GM12801 (cell line): ENCODE measurements around the gene TTC13.

Experiments
- TF ChIP-seq, protein P1 (sequence below): IDR thresholded peaks from one replicate; pipeline ENCODE4 v1.5.1; 2011; ENCODE audit warnings: control low read depth; ENCODE audit not compliant: insufficient read length; ENCODE audit errors: extremely low read depth

The TTC13 gene

DNA sequence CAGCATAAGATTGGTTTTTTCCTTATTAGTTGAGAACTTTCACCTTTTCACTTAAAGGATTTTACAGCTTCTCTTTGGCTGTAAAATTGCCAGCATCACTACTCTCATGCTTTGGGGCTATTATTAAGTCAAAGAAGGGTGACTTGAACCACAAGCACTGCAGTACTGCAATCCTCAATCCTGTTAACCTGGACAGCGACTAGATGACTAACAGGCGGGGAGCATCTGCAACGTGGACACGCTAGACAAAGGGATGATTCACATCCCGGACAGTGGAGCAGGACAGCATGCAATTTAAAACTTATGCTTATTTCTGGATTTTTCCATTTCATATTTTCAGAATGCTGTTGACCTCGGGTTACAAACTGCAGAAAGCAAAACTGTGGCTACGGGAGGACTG, 8.3 kb upstream of the TTC13 start:
- TF ChIP-seq, protein P1, sequence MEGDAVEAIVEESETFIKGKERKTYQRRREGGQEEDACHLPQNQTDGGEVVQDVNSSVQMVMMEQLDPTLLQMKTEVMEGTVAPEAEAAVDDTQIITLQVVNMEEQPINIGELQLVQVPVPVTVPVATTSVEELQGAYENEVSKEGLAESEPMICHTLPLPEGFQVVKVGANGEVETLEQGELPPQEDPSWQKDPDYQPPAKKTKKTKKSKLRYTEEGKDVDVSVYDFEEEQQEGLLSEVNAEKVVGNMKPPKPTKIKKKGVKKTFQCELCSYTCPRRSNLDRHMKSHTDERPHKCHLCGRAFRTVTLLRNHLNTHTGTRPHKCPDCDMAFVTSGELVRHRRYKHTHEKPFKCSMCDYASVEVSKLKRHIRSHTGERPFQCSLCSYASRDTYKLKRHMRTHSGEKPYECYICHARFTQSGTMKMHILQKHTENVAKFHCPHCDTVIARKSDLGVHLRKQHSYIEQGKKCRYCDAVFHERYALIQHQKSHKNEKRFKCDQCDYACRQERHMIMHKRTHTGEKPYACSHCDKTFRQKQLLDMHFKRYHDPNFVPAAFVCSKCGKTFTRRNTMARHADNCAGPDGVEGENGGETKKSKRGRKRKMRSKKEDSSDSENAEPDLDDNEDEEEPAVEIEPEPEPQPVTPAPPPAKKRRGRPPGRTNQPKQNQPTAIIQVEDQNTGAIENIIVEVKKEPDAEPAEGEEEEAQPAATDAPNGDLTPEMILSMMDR, result no peak

DNA sequence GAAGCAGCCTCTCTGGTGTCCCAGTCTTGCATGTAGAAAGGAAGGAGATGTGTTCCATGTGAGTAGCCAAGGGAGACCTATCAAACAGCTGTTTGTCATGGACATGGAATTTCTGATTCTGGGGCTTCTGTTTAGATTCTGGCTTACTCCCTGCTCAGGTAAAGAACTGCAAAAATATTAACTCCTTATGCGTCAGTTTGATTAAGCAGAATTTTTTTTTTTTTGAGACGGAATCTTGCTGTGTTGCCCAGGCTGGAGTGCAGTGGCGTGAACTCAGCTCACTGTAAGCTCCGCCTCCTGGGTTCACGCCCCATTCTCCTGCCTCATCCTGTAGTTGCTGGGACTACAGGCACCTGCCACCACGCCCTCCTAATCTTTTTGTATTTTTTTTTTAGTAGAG, 7.0 kb upstream of the TTC13 start:
- TF ChIP-seq, protein P1, result no peak

DNA sequence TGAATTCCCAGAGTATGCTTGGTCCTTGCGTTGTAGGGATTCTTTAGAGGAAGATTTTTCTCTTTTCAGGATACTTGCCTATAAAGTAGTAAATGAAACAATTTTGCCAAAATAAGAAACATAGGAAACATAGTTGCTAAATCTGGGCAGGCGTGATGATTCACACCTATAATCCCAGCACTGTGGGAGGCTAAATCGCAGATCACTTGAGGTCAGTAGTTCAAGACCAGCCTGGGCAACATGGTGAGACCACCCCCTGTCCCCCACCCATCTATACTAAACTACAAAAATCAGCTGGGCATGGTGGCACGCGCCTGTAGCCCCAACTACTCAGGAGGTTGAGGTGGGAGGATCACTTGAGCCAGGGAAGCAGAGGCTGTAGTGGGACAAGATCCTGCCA, 5.2 kb upstream of the TTC13 start:
- TF ChIP-seq, protein P1, result no peak

DNA sequence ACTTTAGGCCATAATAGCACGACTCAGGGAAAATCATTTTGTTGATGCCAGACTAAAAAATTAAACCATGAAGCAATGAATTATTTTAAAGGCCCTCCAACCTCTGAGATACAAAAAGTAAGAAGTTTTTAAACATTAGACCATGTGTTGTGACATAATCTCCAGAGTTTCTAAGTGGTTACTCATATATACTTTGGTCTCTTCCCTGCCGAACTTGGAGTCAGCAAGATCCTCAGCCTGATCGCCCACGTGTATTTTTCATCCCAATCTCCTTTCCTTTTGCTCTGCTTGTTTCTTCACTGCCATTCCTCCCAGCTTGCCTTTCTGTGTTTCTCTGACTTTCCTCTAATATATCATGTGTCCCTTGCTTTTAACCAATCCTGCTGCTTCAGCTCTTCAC, 4.0 kb upstream of the TTC13 start:
- TF ChIP-seq, protein P1, result no peak

DNA sequence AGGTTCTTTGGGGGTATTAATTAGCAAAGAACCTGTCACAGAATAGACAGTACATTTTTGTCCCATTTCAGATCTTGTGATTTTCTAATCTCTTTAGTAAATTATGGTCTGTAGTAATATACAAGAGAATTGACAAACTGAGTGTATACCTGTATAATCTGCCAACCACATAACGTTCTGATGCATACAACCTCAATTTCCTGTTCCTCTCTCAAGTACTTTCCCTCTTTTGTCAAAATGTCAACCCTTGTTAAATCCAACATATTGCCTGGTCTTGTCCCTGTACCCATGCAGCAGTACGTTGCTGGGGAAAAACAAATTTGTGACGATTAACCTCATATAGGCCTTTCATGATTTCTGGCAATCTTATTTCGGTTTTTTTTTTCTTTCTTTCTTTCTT, 1.3 kb upstream of the TTC13 start:
- TF ChIP-seq, protein P1, result no peak

DNA sequence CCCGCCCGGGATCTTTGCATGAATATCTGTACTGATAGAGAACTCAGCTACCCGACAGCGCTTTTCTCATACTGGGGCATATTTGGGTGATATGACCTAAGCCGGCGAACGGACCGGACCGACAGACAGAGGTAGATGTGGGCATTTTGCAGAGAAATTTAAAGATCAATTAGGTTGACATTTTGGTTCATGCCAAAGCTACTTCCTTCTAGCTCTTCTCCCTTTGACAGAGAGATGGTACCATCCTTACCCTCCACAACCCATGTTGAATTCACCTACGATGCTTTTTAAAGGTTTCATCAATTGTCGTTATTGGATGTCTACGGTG, 692 bp upstream of the TTC13 start:
- TF ChIP-seq, protein P1, result no peak

DNA sequence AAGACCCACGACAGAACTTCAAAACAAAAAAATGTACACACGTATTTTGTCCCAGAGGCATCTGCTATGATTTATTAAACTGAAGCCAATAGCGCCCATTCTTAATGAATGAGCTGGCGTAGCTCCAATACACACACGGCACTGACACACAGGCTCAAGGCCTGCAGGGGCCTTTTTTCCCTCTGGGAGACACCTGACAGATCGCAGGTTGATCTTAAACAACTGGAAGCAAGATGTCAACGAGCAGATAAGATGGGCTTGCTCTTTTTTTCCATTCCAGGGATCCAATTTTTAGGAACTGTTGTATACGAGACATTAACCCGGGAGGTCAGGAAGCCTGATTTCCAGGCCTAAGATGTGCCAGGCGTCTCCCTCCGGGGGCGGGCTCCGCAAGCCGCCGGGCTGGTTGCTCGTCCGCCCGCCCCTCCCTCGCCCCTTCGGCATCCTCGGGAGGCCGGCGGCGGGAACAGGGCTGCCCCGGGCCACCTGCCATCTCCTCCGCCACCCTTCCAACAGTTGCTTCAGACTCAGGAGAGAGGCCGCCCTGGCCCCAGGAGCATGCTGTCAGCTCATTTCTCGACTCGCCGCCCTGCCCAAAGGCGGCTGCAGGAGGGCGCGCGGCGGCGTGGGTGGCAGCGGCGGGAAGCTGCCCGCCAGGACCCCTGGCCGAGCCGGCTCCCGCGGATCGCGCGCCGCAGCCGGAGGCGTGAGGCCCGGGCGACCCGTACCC, 735 bp downstream of the TTC13 start:
- TF ChIP-seq, protein P1, result no peak
